Breast epithelium (tissue), 4 donors: ENCODE measurements around the gene SPATS1. TPM values are rescaled to one million over a fixed set of nuclear protein-coding genes. Genes with fewer than 3 reads are reported as not detected.
A peak's percentile ranks its signal among the peaks of the same experiment; 100 is the strongest.

ENCODE experiments used
- DNase-seq, 2 donors: peaks; one replicate each; pipeline ENCODE4 v3.0.0-alpha.2; 2019; ENCODE audit warnings: low spot score in 2 of 2
- H3K27ac ChIP-seq, 2 donors: fragments of 200-600 bp; sonication (generic) in 1 of 2; one replicate each; pipeline ENCODE4 v1.5.1; 2016 to 2019; ENCODE audit warnings: mild to moderate bottlenecking in 1 of 2
- H3K27me3 ChIP-seq, 2 donors: fragments of 200-600 bp; sonication (generic) in 1 of 2; one replicate each; pipeline versions ENCODE4 v1.5.1 to v1.6.0; 2017 to 2019; ENCODE audit warnings: control low read depth in 1 of 2, mild to moderate bottlenecking in 1 of 2
- H3K36me3 ChIP-seq: fragments of 200-600 bp; one replicate; pipeline ENCODE4 v1.5.1; 2019
- H3K4me1 ChIP-seq, 2 donors: fragments of 200-600 bp; sonication (generic); one replicate each; pipeline ENCODE4 v1.5.1; 2016 to 2019; ENCODE audit warnings: control low read depth in 1 of 2
- H3K4me3 ChIP-seq, 3 donors: fragments of 200-600 bp; sonication (generic); 1 replicate in 2 of 3; 2 replicates in 1 of 3; pipeline ENCODE4 v1.5.1; 2016 to 2019; ENCODE audit warnings: mild to moderate bottlenecking in 3 of 3, moderate library complexity in 2 of 3
- H3K9me3 ChIP-seq, 2 donors: fragments of 200-600 bp; sonication (generic) in 1 of 2; one replicate each; pipeline ENCODE4 v1.5.1; 2016 to 2019; ENCODE audit warnings: control low read depth in 1 of 2
- CTCF ChIP-seq, 3 donors: fragments of 450-650 bp; IDR thresholded peaks; one replicate each; pipeline ENCODE4 v1.5.1; 2016 to 2017; ENCODE audit warnings: antibody characterized with exemption in 3 of 3, mild to moderate bottlenecking in 3 of 3, moderate library complexity in 3 of 3
- POLR2A ChIP-seq: fragments of 450-650 bp; IDR thresholded peaks from one replicate; pipeline ENCODE4 v1.6.1; 2016; ENCODE audit warnings: antibody characterized with exemption, mild to moderate bottlenecking, moderate library complexity
- POLR2AphosphoS5 ChIP-seq, 3 donors: sonication (generic); formaldehyde crosslinking; IDR thresholded peaks; one replicate each; pipeline ENCODE4 v1.6.1; 2017; ENCODE audit warnings: antibody characterized with exemption in 3 of 3
- intact Hi-C: fragments of 100-400 bp; cut with DNase I; formaldehyde crosslinking; loops from one replicate; pipeline ENCODE4 v1.15.1; 2023; ENCODE audit warnings: low total_unique reads
- total RNA-seq, 3 donors: library from RNA; depleted of rRNA; stranded (reverse); fragments of >200 nt; gene quantifications; one replicate each; pipeline ENCODE4 v1.1.0, GENCODE V29; 2016

The SPATS1 gene
- total RNA-seq, 3 donors from 2014 or later, result not detected

DNA sequence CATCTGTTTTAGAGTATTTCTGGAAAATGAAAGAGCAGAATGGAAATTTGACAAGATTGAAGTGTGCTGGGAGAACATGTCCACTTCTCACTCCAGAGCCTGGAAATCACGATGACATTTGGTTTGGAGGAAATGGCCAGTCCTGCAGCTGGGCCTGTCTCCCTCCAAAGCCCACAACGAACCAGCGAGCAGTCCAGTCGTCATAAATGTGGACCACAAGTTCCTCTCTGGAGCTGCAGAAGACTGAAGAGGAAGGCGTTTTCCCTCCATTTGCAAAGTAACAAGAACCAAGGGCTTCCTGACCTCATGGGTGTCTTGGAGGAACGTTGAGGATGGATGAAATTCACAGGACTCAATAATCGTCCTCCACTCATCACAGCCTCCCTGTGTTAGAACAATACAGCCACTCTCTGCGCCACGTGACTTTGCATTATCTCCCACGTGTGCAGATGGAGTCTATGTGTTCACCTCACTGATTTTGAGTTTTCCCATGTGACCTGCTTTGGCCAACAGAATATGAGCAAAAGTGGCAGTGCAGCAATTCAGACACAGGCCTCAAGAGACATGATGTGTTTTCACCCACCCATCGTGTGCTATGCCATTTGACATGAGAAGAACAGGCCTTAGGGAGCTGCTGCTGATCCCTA lies 9.1 kb upstream of the SPATS1 start:
- Histone ChIP-seq H3K27ac (no peak overlapping the region), H3K4me3 (no peak overlapping the region), H3K9me3 (no peaks in the 10 kb centered on the region), H3K36me3 (no peaks in the 10 kb centered on the region), H3K4me1 (no peaks in the 10 kb centered on the region), H3K27me3 (peaks cover 0 to 9% of the 10 kb centered on the region in 2 donors)
- intact Hi-C loops, result no loop called here
- no peak for TF ChIP-seq POLR2AphosphoS5 (IDR thresholded peaks at IDR 0.05)
- no peak for DNase-seq

GRCh38 chr6:44333942-44334341 lies 8.5 kb upstream of the SPATS1 start:
- H3K27me3 ChIP-seq, result peaks cover 0 to 9% of the 10 kb centered on the region in 2 donors
- H3K36me3 ChIP-seq, result no peaks in the 10 kb centered on the region
- no peak for TF ChIP-seq POLR2AphosphoS5 (IDR thresholded peaks at IDR 0.05)
- no peaks in the 10 kb centered on the region for H3K9me3 ChIP-seq
- H3K4me1 ChIP-seq, result no peaks in the 10 kb centered on the region
- H3K27ac ChIP-seq, result no peak overlapping the region
- intact Hi-C loops, result no loop called here
- DNase-seq, result no peak
- H3K4me3 ChIP-seq, result no peak overlapping the region

DNA sequence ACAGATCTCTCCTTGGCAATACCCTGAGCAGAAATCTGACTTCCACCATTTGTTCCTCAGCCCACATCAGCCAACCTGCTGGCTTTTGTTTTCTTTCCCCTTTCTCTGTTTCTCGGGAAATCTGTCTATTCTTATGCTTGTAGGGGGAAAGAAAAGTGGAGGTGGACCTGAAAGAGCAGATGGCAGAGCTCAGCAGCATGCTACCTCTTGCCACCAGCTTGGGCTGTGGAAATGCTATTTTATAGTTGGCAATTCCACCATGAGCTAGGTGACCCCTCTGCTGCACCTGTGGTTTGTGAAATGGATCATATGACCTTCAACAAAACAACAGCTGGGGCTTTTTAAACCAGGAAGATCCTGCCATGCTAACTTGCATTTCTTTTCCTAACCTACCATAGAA lies 6.8 kb upstream of the SPATS1 start:
- Histone ChIP-seq H3K4me3 (no peak overlapping the region), H3K4me1 (no peaks in the 10 kb centered on the region), H3K9me3 (no peaks in the 10 kb centered on the region), H3K27ac (no peak overlapping the region), H3K27me3 (no peaks in the 10 kb centered on the region), H3K36me3 (no peaks in the 10 kb centered on the region)
- TF ChIP-seq POLR2A (no peak), CTCF (IDR thresholded peaks at IDR 0.05) (no peak), POLR2AphosphoS5 (IDR thresholded peaks at IDR 0.05) (no peak)
- intact Hi-C loops, result no loop called here
- DNase-seq, result no peak

- intact Hi-C loops, result no loop called here
- Histone ChIP-seq H3K4me3 (no peak overlapping the region), H3K36me3 (no peaks in the 10 kb centered on the region), H3K4me1 (no peaks in the 10 kb centered on the region), H3K27me3 (peaks cover 0 to 8% of the 10 kb centered on the region in 2 donors), H3K9me3 (no peaks in the 10 kb centered on the region), H3K27ac (no peak overlapping the region)
- DNase-seq, result peak in 1 of 2 donors; percentile 55
- TF ChIP-seq CTCF (IDR thresholded peaks at IDR 0.05) (peak; percentile 25 to 73 (median 53)), POLR2A (no peak), POLR2AphosphoS5 (IDR thresholded peaks at IDR 0.05) (no peak)
These were observed 4.0 kb upstream of the SPATS1 start for GRCh38 chr6:44338228-44339122.

DNA sequence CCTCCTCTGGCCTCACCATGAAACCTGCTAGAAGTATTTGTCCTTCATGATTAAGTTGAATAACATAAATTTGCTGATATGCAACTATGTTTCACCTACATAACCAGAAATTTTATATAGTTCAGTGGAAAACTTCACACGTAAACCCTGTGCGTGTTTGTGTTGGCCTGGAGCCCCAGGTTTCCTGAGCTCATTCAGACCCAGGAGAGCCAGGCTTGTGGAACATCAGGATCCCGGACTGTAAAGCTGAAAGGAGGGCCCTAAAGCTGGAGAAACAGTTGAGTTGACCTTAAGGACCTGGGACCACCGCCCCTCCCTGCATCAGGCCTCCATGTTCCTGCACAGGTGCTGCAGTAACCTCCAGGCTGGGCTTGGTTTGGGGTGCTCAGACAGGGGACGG lies 3.1 kb upstream of the SPATS1 start:
- no peak for TF ChIP-seq CTCF (IDR thresholded peaks at IDR 0.05)
- no peak for TF ChIP-seq POLR2AphosphoS5 (IDR thresholded peaks at IDR 0.05)
- TF ChIP-seq POLR2A, result no peak
- no peaks in the 10 kb centered on the region for H3K36me3 ChIP-seq
- intact Hi-C loops, result no loop called here
- H3K27ac ChIP-seq, result no peak overlapping the region
- H3K4me3 ChIP-seq, result no peak overlapping the region
- H3K9me3 ChIP-seq, result no peaks in the 10 kb centered on the region
- DNase-seq, result no peak
- H3K27me3 ChIP-seq, result peaks cover 0 to 8% of the 10 kb centered on the region in 2 donors
- H3K4me1 ChIP-seq, result no peaks in the 10 kb centered on the region
